H7 (cell line): ENCODE results near the gene WDR93. TPM values are rescaled to one million over a fixed set of nuclear protein-coding genes. Genes with fewer than 3 reads are reported as not detected.

Source experiments
- DNase-seq: peaks from one replicate; pipeline ENCODE4 v3.0.0; 2012
- H3K27me3 ChIP-seq: 2 replicates; pipeline ENCODE4 v1.6.0; 2011; ENCODE audit warnings: mild to moderate bottlenecking, low read length; ENCODE audit not compliant: control insufficient read depth, insufficient read depth
- H3K36me3 ChIP-seq: replicated peaks from 2 replicates; pipeline ENCODE4 v1.5.1; 2011; ENCODE audit warnings: low read length; ENCODE audit not compliant: control insufficient read depth, insufficient read depth
- H3K4me3 ChIP-seq: 2 replicates; pipeline ENCODE4 v1.5.1; 2011; ENCODE audit warnings: low read depth, mild to moderate bottlenecking, control low read depth, low read length, moderate library complexity; ENCODE audit not compliant: insufficient read depth
- total RNA-seq: library from RNA; depleted of rRNA; stranded (reverse); fragments of >200 nt; shearing (Covaris generic); gene quantifications from 2 replicates; pipeline ENCODE4 v1.2.3, GENCODE V29; 2014

WDR93 gene
- total RNA-seq, 1 experiment from 2014 or later, result not detected

DNA sequence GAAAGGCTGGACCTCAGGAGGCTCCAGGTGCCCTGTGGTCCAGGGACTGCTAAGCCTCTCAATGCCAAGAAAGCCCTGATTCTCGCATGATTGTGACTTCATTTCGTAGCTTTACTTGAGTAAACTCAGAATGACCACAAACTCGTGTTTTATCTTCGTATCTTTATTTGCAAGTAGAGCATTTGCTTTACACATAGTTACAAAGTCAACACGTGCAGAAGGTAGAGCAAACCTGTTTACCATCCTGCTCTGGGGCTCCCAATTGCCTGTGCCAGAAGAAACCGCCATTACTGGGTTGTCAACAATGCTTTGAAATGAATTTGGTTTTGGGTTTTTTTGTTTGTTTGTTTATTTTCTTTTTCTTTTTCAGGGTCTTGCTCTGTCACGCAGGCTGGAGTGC lies 66.3 kb downstream of the WDR93 start:
- no peaks in the 10 kb centered on the region for H3K36me3 ChIP-seq
- peaks cover 5% of the 10 kb centered on the region for H3K27me3 ChIP-seq
- no peak for DNase-seq
- H3K4me3 ChIP-seq, result no peak overlapping the region

DNA sequence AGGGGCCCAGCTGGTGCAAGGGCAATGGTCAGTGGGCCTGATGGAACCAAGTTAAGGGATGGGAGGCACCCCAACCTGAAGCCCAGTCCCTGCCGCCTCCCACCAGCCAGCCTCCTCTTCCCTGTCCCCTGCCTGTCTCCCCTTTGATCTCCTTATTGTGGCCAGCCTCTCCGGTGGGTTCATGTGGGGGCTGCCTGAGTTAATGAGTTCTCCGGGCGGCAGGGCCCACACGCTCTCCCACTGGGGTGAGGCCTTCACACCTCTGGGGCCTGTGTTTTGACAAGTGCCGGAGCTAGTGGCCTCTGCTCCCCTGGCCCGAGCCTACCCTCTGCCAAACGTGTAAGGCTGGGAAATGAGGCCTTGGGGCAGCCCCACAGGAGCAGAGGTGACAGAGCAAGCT lies 67.7 kb downstream of the WDR93 start:
- no peaks in the 10 kb centered on the region for H3K27me3 ChIP-seq
- H3K4me3 ChIP-seq, result no peak overlapping the region
- DNase-seq, result no peak
- no peaks in the 10 kb centered on the region for H3K36me3 ChIP-seq

DNA sequence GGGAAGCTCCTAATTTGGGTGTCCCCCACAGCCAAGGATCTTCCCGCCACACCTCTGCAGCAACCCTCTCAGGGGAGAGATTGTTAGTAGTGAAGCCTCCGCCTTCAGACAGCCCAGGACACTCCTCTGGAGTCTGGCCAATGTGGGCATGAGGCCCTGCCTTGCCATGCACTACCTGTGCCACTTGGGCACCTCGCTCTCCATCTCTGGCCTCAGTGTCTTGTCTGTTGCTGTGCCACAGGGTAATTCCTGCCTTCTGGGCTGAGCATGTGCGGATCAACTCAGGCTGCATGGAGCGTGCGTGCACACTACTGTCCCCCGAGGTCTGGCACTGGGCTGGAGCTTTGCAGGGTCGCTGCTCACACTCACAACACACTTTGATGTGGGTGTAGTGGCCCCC lies 68.4 kb downstream of the WDR93 start:
- DNase-seq, result no peak
- H3K27me3 ChIP-seq, result no peaks in the 10 kb centered on the region
- no peaks in the 10 kb centered on the region for H3K36me3 ChIP-seq
- H3K4me3 ChIP-seq, result no peak overlapping the region

DNA sequence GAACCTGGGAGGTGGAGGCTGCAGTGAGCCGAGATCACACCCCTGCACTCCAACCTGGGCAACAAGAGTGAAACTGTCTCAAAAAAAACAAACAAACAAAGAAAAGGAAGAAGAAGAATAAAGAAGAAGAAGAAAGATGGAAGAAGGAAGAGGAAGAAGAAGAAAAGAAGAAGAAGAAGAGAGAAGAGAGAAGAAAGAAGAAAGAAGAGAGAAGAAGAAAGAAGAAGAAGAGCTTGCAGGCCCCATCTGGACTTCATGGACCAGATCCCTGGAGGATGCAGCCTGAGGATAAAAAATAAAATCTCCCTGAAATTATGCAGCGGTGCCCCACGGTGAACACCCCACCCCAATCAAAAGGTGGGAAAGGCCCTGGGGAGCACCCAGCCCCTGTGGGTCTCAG lies 69.2 kb downstream of the WDR93 start:
- Histone ChIP-seq H3K4me3 (no peak overlapping the region), H3K36me3 (no peaks in the 10 kb centered on the region), H3K27me3 (no peaks in the 10 kb centered on the region)
- no peak for DNase-seq

DNA sequence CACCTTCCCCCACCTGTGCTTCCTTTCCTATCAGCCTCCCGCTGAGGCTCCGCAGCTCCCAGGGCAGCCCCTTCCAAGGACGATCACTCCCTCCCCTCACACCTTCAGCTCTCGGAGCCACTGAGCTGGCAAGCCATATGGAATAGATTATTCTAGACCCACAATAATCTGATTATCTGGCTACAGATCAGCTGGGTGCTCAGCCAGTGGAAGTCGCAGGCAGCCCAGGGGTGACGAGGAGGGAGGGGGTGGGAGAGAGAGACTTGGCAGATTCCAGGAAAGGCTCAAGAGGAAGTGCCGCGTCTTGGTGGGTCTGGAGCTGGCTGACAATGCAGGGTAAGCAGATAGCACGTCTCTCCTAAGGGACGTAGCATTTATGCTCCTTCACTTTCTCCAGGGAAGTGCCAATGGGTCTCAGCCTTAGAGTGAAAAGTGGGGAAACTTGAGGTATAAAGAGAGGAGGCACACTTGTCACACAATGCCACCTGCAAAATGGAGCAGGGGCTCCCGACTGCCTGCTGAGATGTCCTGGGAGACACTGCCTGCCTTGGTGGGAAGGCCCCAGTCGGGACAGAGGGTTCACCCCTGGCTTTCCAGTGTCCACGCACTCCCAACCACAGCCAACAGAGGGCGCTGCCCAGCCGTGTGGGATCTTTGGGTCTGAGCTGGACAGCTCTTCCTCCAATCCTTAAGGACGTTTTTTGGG lies 69.8 kb downstream of the WDR93 start:
- DNase-seq, result peak; percentile 95
- H3K36me3 ChIP-seq, result no peaks in the 10 kb centered on the region
- peak overlapping the region; percentile 12 for H3K4me3 ChIP-seq
- no peaks in the 10 kb centered on the region for H3K27me3 ChIP-seq

DNA sequence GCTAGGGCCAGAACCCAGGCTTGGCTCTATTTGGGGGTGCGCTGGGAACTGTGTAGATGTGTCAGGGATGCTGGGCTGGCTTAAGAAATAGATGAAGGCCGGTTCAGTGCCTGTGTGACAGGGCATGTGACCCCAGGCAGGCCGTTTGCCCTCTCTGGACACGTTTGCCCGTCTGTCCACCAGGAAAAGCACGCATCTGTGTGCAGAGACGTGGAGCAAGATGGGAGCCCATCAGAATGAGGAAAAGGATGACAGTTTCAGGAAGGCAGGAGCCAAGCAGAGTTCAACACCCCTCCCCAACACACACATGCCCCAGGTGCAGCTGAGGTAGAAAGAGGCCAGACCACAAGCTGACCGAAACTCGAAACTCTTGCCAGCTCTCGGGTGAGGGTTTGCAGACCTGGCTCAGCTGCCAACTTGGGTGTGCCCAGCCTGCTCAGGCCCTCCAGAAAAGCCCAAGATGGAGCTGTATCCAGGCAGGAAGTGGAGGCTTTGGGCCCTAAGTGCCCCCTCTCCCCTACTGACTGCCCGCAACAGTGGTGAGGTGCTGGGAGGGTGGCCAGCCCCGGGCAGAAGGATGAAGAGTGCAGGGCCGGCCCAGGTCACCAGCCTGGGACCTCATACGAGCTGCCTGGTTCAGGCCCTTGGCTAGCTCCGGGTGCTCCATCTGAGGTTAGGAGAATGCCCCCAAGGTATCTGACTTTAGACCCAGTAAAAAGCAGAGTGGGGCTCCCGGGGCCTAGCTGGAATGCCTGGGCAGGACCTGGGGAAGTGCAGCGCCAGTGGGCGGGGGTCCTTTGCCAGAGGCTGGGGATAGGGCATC lies 70.6 kb downstream of the WDR93 start:
- Histone ChIP-seq H3K36me3 (no peaks in the 10 kb centered on the region), H3K27me3 (no peaks in the 10 kb centered on the region), H3K4me3 (no peak overlapping the region)
- DNase-seq, result no peak

DNA sequence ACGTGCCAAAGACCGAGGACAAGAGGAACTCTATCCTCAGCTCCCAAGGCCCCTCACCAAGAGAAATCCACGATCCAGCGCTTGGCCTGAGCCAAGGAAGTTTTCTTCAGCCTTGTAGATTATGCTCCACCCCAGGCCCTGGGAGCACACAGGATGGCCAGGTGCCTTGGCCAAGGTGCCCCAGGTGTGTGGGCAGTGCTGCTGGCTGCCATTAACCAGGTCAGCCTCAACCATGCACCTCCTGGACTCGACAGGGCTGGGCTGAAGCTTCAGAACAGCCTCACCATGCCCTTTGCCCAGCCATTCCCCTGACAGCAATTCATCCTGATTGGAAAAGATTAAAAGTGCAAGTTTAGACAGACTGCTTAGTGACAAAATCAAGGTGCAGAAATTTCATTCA lies 71.3 kb downstream of the WDR93 start:
- DNase-seq, result no peak
- Histone ChIP-seq H3K27me3 (no peaks in the 10 kb centered on the region), H3K36me3 (no peaks in the 10 kb centered on the region), H3K4me3 (no peak overlapping the region)

DNA sequence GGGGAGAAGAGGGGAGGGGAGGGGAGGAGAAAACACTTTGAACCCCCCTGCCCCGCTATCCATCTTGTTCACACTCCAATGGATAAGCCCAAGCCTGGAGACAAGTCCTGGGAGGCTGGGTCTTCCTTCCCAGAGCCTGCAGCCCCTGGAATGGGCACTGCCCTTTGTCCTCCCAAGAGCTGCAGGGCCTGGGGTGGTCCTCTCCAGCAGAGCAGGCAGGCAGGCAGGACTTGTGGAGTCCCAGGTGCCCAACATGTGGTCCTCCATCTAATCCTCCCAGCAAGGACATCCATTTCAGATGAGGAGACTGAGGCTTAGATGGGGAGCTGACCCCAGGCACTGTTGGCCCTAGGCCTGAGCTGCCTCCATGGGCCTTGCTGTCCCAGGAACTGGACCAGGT lies 75.1 kb downstream of the WDR93 start:
- H3K4me3 ChIP-seq, result no peak overlapping the region
- H3K27me3 ChIP-seq, result no peaks in the 10 kb centered on the region
- no peak for DNase-seq
- H3K36me3 ChIP-seq, result no peaks in the 10 kb centered on the region

DNA sequence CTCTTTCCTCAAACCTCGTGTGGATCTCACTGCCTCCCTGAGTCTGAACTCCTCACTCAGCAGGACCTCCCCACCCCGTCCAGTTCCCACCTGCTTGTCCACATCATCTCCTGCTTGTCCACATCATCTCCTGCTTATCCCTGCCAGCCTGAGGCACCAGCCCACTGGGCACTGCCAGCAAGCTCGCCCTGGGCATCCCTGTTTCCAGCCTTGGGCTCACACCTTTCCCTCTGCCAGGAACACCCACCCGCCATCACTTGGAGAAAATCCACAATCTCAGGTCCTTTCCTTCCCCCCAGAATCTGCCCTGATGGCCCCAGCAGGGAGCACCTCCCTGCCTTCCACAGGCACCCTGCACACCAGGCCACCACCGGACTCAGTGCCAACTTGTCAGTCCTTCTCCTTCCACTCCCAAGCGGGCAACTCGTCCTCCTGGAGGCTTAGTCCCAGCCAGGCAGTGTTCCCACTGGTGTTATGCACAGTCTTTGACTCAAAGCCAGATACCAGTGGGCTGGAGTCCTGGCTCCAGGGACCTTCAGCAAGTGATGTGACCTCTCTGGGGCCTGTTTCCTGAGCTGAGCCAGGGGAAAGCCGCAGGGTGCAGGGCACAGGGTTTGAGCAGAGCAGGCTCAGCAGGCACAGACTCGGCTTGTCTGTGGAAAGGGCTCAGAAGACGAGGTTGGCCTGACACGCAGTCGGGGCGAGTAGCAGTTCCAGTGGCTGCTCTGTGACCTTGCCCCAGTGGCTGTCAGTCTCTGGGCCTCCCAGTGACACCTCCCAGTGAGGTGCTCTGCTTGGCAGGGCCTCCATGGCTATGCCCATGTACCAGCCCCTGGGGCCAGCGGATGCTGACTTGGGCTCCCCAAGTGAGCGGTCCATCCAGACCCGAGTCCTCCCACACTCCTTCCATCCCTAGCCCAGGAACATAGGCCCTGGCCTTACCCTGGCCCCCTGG lies 76.0 kb downstream of the WDR93 start:
- no peak overlapping the region for H3K4me3 ChIP-seq
- DNase-seq, result peak; percentile 44
- H3K27me3 ChIP-seq, result no peaks in the 10 kb centered on the region
- H3K36me3 ChIP-seq, result no peaks in the 10 kb centered on the region

DNA sequence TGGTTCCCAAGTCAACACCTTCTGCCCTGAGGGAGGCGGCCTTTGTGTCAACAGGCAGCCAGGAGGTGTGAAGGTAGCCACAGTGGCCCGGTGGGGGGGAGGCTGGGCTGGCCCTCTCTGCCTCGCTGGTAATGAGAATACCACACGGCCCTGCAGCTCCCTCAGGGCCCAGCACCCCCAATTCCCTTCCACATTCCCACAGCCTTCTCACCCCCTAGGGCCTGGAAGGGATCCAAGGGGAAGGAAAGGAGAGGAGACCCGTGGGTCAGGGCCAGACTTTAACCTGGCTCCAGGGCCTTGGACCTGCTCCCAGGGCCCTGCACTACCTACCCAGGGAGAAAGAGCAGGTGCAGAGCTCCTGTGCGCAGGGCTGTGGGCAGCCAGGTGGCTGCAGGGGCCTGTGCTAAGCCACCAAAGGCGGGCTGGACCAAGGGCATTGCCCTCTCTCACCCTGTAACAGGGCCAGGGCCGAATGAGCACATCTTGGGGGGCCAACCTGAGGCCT lies 76.9 kb downstream of the WDR93 start:
- H3K27me3 ChIP-seq, result no peaks in the 10 kb centered on the region
- DNase-seq, result peak; percentile 57
- no peaks in the 10 kb centered on the region for H3K36me3 ChIP-seq
- no peak overlapping the region for H3K4me3 ChIP-seq

DNA sequence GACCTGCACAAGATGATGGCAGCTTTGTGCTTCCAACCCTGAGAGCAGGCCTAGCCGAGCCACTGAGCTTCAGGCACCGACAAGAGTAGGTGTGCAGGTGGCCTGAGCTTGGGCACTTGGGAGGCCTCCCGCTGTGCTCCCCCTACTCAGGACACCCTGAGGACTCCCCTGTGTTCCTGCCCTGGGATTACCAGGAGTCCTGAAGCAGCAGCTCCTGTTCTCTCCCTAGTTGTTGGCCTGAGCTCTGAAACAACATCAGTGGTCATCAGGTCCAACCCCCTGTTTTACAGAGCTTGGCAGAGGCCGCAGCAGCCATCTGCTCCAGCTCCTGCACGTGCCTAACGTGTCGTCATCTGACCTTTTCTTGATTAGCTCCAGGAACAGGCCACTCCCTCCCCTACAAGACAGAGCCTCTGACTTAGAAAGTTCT lies 77.5 kb downstream of the WDR93 start:
- no peak overlapping the region for H3K4me3 ChIP-seq
- H3K36me3 ChIP-seq, result no peaks in the 10 kb centered on the region
- no peaks in the 10 kb centered on the region for H3K27me3 ChIP-seq
- DNase-seq, result no peak

DNA sequence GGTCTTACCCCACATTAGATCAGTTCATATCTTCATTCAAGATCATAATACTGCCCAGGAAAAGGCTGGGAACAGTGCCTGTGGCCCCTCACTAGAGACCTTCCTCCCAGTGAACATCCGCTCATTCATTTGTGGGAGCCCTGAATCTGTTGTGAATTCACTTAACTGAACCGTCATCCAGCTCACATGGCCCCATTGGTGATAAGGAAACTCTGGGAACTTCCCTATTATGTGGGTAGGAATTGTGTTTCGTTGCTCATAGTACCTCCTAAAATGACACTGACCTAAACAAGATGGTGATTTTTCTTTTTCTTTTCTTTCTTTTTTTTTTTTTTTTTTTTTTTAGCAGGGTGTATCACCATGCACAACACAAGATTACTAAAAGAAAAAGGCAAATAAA lies 78.8 kb downstream of the WDR93 start:
- no peak for DNase-seq
- H3K4me3 ChIP-seq, result no peak overlapping the region
- no peaks in the 10 kb centered on the region for H3K36me3 ChIP-seq

DNA sequence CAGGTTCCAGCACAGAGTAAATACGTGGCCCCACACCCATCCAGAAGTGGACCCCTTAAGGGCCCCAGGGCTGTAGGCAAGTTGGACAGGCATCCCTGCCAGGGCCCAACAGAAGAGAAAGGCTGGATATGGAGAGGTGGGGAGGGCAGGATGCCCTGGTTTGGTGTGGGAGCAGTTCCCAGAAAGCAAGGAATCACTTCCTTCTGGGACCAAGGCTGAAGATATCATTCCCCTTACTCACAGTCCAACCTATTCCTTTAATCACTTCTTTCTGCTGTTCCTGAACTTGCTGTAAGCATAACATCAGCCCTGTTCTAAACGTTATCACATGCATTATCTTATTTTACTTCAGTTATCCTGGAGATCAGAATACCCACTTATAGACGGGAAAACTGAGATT lies 79.4 kb downstream of the WDR93 start:
- Histone ChIP-seq H3K4me3 (no peak overlapping the region), H3K27me3 (no peaks in the 10 kb centered on the region), H3K36me3 (no peaks in the 10 kb centered on the region)
- no peak for DNase-seq

More for the DNA sequence above, 78.8 kb downstream of the WDR93 start:
- no peaks in the 10 kb centered on the region for H3K27me3 ChIP-seq

DNA sequence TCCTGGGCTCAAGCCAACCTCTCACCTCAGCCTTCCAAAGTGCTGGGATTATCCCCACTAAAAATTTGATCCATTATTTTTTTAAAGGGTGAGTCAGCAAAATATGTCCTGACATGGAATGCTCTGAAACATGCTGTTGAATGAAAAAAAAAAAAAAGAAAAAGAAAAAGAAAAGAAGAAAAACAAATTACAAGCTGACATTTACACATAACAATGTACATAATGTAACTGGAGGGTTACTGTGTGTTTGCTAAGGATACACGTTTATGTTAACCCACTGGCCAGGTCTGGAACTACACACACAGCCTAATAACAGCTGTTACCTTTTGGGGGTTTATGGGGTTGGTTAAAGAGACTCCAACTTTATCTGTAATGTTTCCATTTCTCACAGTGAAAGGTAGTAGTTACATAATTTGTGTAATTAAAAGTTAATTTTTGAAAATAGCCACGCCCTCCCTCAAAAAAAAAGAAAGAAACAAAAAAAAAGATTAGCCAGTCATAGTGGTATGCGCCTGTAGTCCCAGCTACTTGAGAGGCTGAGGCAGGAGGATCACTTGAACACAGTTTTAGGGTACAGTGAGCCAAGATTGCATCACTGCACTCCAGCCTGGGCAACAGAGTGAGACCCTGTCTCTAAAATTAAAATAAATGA lies 82.4 kb downstream of the WDR93 start:
- peaks cover 24% of the 10 kb centered on the region for H3K27me3 ChIP-seq
- no peaks in the 10 kb centered on the region for H3K36me3 ChIP-seq
- DNase-seq, result no peak
- no peak overlapping the region for H3K4me3 ChIP-seq
